SK-N-SH treated with all-trans-retinoic acid at 6 μM for 48 hours (cell line): ENCODE data around the gene SNX15.

Source experiments
- ATAC-seq: fragments of 200-7000 bp; cut with Tn5 transposase; 3 replicates; pipeline ENCODE4 v1.9.1; 2020; ENCODE audit warnings: mild to moderate bottlenecking, moderate library complexity
- ARNTL ChIP-seq: fragments of 450-650 bp; formaldehyde crosslinking; IDR thresholded peaks from 2 replicates; pipeline ENCODE4 v1.5.0; 2020; ENCODE audit warnings: low read depth, mild to moderate bottlenecking, moderate library complexity, borderline replicate concordance
- BACH2 ChIP-seq: fragments of 250-450 bp; sonication (Bioruptor Pico); IDR thresholded peaks from 2 replicates; pipeline ENCODE4 v1.9.0; 2021; ENCODE audit warnings: mild to moderate bottlenecking, borderline replicate concordance
- CREB5 ChIP-seq: fragments of 250-450 bp; sonication (Bioruptor Pico); IDR thresholded peaks from 2 replicates; pipeline ENCODE4 v1.5.1; 2020; ENCODE audit warnings: low read depth, mild to moderate bottlenecking, moderate library complexity
- CSRNP3 ChIP-seq: fragments of 250-450 bp; sonication (Bioruptor Pico); IDR thresholded peaks from 2 replicates; pipeline ENCODE4 v1.5.1; 2021; ENCODE audit warnings: mild to moderate bottlenecking, moderate library complexity
- ESRRG ChIP-seq: fragments of 250-450 bp; sonication (Bioruptor Pico); IDR thresholded peaks from 2 replicates; pipeline ENCODE4 v1.6.1; 2021; ENCODE audit warnings: mild to moderate bottlenecking
- GLIS3 ChIP-seq: fragments of 250-450 bp; sonication (Bioruptor Pico); IDR thresholded peaks from 2 replicates; pipeline ENCODE4 v1.5.0; 2020; ENCODE audit warnings: mild to moderate bottlenecking, moderate library complexity
- ISL1 ChIP-seq: fragments of 250-450 bp; sonication (Bioruptor Pico); IDR thresholded peaks from 2 replicates; pipeline ENCODE4 v2.1.2; 2022; ENCODE audit warnings: mild to moderate bottlenecking, moderate library complexity
- OSR1 ChIP-seq: fragments of 250-450 bp; sonication (Bioruptor Pico); IDR thresholded peaks from 2 replicates; pipeline ENCODE4 v1.8.0; 2022; ENCODE audit warnings: moderate library complexity, mild to moderate bottlenecking, inconsistent platforms
- PATZ1 ChIP-seq: fragments of 250-450 bp; sonication (Bioruptor Pico); IDR thresholded peaks from 2 replicates; pipeline ENCODE4 v1.8.0; 2020; ENCODE audit warnings: mild to moderate bottlenecking, moderate library complexity, borderline replicate concordance
- PPARA ChIP-seq: fragments of 250-450 bp; sonication (Bioruptor Pico); IDR thresholded peaks from 2 replicates; pipeline ENCODE4 v1.5.0; 2020; ENCODE audit warnings: mild to moderate bottlenecking, borderline replicate concordance
- RARB ChIP-seq: fragments of 250-450 bp; sonication (Bioruptor Pico); IDR thresholded peaks from 2 replicates; pipeline ENCODE4 v1.8.0; 2021; ENCODE audit warnings: mild to moderate bottlenecking, moderate library complexity
- SNAI2 ChIP-seq: fragments of 250-450 bp; sonication (Bioruptor Pico); IDR thresholded peaks from 2 replicates; pipeline ENCODE4 v1.5.0; 2020; ENCODE audit warnings: mild to moderate bottlenecking, moderate library complexity
- TSHZ2 ChIP-seq: fragments of 250-450 bp; sonication (Bioruptor Pico); IDR thresholded peaks from 2 replicates; pipeline ENCODE4 v1.5.0; 2020; ENCODE audit warnings: mild to moderate bottlenecking, moderate library complexity
- ZC3H10 ChIP-seq: fragments of 250-450 bp; sonication (Bioruptor Pico); IDR thresholded peaks from 2 replicates; pipeline ENCODE4 v1.5.1; 2021; ENCODE audit warnings: mild to moderate bottlenecking, moderate library complexity
- ZFP3 ChIP-seq: fragments of 250-450 bp; sonication (Bioruptor Pico); IDR thresholded peaks from 2 replicates; pipeline ENCODE4 v1.5.0; 2020; ENCODE audit warnings: mild to moderate bottlenecking, moderate library complexity
- ZFP30 ChIP-seq: fragments of 450-650 bp; formaldehyde crosslinking; IDR thresholded peaks from 2 replicates; pipeline ENCODE4 v1.5.0; 2022; ENCODE audit warnings: mild to moderate bottlenecking, moderate library complexity
- ZNF565 ChIP-seq: fragments of 450-650 bp; formaldehyde crosslinking; conservative IDR thresholded peaks from 2 replicates; pipeline ENCODE4 v1.5.0; 2020; ENCODE audit warnings: low read depth, mild to moderate bottlenecking, moderate library complexity
- ZNF70 ChIP-seq: fragments of 450-650 bp; formaldehyde crosslinking; IDR thresholded peaks from 2 replicates; pipeline ENCODE4 v1.5.0; 2020; ENCODE audit warnings: mild to moderate bottlenecking, moderate library complexity
- TF ChIP-seq, protein P1 (sequence below): fragments of 250-450 bp; sonication (Bioruptor Pico); IDR thresholded peaks from 2 replicates; pipeline ENCODE4 v1.8.0; 2021; ENCODE audit warnings: low read depth, mild to moderate bottlenecking, moderate library complexity, borderline replicate concordance

SNX15 gene

GRCh38 chr11:65064847-65065240, 37.6 kb downstream of the SNX15 start:
- TF ChIP-seq GLIS3 (CRISPR knock-in tag) (no peak), CREB5 (CRISPR knock-in tag) (no peak), ARNTL (no peak), OSR1 (CRISPR knock-in tag) (no peak)

DNA sequence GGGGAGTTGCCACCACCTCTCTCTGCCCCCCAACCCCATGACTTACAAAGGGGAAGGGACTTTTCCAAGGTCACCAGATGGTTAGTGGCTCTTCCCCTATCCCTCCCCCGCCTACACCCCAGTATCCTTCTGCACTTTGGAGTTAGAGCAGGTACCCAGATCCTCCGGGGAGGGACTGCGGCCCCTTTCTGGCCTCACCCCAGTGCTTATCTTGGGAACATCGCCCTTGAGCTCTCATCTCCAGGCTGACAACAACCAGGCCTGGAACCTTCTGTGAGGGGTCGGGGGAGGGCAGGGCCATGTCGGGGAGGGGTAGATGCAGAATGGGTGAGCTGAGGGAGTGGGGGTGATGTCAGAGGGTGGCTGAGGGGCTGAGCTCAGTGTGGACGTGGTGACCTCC, 38.6 kb downstream of the SNX15 start:
- ATAC-seq, result no peak
- no peak for TF ChIP-seq GLIS3 (CRISPR knock-in tag)
- no peak for TF ChIP-seq TSHZ2 (CRISPR knock-in tag)
- TF ChIP-seq ZNF70, result no peak
- TF ChIP-seq ZFP30, result no peak
- no peak for TF ChIP-seq ARNTL
- TF ChIP-seq ISL1 (CRISPR knock-in tag), result no peak
- TF ChIP-seq SNAI2 (CRISPR knock-in tag), result no peak
- no peak for TF ChIP-seq CSRNP3 (CRISPR knock-in tag)
- TF ChIP-seq ESRRG (CRISPR knock-in tag), result no peak
- TF ChIP-seq, protein P1, sequence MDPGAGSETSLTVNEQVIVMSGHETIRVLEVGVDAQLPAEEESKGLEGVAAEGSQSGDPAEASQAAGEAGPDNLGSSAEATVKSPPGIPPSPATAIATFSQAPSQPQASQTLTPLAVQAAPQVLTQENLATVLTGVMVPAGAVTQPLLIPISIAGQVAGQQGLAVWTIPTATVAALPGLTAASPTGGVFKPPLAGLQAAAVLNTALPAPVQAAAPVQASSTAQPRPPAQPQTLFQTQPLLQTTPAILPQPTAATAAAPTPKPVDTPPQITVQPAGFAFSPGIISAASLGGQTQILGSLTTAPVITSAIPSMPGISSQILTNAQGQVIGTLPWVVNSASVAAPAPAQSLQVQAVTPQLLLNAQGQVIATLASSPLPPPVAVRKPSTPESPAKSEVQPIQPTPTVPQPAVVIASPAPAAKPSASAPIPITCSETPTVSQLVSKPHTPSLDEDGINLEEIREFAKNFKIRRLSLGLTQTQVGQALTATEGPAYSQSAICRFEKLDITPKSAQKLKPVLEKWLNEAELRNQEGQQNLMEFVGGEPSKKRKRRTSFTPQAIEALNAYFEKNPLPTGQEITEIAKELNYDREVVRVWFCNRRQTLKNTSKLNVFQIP (CRISPR knock-in tag), result no peak
- no peak for TF ChIP-seq ZNF565 (CRISPR knock-in tag)
- no peak for TF ChIP-seq PPARA (CRISPR knock-in tag)
- no peak for TF ChIP-seq ZFP3 (CRISPR knock-in tag)
- TF ChIP-seq PATZ1 (CRISPR knock-in tag), result no peak
- TF ChIP-seq CREB5 (CRISPR knock-in tag), result no peak
- no peak for TF ChIP-seq BACH2 (CRISPR knock-in tag)
- TF ChIP-seq ZC3H10, result no peak
- no peak for TF ChIP-seq RARB (CRISPR knock-in tag)
- TF ChIP-seq, all 23 proteins: peak for 0

More at GRCh38 chr11:65064847-65065240, 37.6 kb downstream of the SNX15 start:
- no peak for ATAC-seq

GRCh38 chr11:65066315-65066714, 39.1 kb downstream of the SNX15 start:
- no peak for ATAC-seq

More at GRCh38 chr11:65066315-65066714, 39.1 kb downstream of the SNX15 start:
- TF ChIP-seq ZNF565 (CRISPR knock-in tag) (no peak), ISL1 (CRISPR knock-in tag) (no peak), CREB5 (CRISPR knock-in tag) (no peak), OSR1 (CRISPR knock-in tag) (no peak)
